HG03103 (cell line): Measurements from ENCODE around the gene CARS1.

Experiments
- ATAC-seq: cut with Tn5 transposase; IDR thresholded peaks from one replicate; pipeline ENCODE4 v1.9.1; 2021; ENCODE audit warnings: low read depth; ENCODE audit not compliant: unreplicated experiment

The CARS1 gene

DNA sequence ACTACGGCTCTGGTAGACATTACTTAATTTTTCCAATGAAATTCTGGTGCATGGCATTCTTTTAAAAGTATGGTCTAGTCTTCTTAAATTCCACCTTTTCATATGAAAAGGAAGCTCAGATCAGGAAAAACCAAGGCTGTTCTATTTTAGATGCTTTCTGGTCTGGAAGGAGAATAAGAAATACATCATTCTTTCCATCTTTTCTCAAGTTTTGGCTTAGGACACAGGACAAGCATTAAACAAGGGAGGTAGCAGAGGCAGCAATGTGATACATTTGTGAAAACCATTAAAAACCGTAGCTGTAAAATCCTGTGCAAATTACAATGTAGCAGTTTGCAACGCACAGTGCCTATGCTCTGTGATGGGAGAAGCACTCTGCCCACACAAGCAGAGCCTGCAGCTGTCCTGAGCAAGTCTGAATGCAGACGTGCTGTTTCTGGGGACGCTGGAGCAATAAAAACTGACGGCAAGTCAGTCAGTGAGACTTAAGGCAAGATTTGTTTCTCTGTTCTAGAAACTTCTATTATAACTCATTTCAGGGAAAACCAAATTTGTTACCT, 88.8 kb downstream of the CARS1 start:
- ATAC-seq = no peak

DNA sequence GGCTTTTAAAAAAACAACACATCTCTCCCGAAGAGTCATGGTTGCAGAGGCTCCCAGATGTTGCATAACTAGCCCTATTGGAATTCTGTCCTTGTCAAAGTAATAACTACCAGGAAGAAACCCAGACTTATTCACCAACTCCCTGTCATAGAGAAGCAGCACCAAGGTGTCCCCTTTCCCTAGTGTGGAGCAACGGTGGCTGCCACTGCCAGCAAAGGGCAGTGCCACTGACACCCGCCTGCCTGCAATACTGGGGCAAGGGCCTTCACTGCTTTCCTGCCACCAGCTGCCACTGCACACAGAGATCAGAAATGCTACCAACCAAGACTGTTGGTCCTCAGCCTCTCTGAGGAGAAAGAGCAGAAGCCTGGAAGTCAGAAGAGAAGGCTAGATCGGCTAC, 92.4 kb downstream of the CARS1 start:
- no peak for ATAC-seq

DNA sequence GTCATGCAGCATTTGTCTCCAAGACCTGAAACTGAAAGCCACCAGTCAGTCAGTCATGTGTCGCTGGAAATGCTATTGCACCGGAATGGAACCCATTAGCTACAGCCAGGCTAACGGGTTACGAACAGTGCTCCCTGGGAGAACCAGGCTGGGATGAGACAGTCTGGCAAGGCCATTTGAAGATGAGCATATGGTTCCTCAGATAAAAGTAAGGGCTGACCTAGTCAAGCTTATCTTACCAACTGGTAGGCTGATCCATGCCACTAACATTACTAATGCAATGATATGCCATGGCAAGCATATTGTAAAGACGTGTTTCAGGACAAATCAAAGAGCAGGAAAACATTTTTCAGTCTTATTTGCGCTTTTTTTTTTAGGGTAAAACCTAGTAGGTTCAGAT, 93.5 kb downstream of the CARS1 start:
- no peak for ATAC-seq

DNA sequence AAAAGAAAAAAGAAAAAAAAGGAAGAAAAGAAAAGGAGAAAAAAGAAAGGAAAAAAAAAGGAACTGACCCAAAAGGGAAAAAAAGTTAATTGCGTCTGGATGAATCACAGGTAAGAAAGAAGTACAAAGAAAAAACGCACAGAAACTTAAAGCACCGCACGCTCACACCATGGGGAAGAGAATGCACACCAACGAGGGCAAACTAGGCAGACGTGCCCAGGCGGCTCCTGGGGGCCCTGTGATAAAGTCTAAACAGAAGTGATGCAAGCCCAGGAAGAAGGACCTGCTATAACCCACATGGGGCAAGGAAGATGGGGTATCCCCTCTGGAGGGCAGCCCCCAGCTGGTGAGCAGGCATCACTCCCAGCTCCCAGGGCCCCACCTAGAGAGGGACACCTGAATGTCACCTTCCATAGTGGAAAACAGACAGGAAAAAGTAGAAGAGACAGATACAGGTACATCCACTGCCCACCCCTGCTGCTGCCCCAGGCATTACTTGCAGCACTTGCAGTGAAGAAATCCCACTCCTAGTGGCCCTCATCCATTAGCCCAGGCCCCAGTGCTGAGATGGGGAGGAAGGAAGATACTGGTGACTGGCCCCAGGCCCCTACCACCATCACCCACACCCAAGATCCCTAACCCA, 94.0 kb downstream of the CARS1 start:
- no peak for ATAC-seq

DNA sequence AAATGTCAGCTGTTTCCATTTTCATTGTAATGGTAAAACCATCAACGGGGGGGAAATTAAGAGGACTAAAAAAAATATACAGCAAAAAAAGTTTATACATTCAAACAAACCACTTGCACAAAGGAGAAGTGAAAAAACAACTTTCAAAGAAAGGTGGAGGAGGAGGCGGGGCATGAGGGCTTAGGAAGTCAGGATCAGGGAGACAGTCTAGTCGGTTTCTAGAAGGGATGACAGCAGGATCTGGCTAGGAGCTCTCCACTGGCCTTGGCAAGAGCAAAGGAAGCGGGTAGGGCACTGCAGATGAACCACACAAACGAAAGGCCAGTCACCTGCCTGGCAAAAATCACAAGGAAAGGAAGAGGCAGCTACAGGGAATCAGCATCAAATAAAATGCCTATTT, 96.1 kb downstream of the CARS1 start:
- ATAC-seq = no peak

GRCh38 chr11:2960139-2960538, 97.1 kb downstream of the CARS1 start:
- ATAC-seq = no peak

GRCh38 chr11:2958251-2958650, 99.0 kb downstream of the CARS1 start:
- ATAC-seq = no peak

DNA sequence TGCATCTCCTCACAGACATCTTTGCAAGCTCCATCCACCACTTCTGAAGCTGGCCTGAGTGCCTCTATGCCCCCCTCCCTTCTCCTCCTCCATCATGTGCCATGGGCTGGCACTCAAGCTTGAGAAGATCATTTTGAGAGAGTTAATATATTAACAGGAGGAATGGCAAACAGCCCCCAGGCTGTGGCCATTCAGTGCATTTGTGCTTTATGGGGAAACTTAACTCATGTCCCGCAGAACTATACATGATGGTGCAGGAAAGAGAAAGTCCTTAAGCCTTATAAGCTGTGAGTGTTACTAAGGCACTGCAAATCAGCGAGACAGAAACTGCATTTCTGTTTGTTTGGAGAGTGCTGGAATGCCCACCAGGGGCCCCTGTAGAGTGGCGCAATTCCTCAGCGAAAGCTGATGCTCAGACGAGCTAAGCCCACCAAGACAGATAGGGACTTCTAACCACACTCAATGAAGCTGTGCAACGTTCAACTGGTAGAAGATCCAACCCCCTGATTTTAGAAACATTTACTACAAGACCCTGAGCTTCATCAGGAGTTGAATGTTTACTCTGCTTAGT, 101.2 kb downstream of the CARS1 start:
- ATAC-seq = no peak

DNA sequence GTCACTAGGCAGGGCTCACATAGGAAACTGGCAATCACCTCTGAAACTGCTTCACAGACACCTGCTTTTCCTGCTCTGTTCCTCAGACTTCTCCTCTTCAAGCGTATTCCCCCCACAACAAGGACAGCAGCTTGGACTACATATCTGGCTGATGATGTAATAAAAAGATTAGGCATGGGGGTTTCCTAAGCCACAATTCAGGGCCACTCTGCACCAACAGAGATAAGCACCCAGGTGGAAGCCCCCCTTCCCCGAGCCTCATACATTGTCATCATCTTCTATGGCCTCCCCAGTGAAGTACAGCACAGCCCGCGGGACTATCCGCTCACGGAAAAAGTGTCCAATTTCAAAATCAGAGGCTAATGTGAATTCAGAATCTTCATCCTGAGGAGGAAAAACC, 103.0 kb downstream of the CARS1 start:
- no peak for ATAC-seq

DNA sequence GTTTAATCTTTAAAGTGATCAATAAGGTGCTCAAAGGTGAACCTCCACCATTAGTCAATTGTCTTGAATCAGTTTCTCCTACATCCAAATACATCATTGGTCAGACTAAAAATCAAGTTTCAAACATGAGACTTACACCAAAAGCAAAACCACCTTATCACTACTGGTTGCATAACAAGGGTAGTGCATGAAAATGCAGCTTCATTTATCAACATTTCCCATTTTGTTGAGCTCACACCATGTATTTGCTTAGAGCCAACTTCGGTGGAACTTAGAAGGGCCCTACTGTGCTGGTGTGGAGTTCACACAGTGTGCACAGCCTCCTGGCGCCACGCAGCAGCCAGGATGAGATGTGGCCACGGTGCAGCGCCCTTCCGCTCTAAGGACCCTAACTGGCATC, 104.9 kb downstream of the CARS1 start:
- no peak for ATAC-seq

DNA sequence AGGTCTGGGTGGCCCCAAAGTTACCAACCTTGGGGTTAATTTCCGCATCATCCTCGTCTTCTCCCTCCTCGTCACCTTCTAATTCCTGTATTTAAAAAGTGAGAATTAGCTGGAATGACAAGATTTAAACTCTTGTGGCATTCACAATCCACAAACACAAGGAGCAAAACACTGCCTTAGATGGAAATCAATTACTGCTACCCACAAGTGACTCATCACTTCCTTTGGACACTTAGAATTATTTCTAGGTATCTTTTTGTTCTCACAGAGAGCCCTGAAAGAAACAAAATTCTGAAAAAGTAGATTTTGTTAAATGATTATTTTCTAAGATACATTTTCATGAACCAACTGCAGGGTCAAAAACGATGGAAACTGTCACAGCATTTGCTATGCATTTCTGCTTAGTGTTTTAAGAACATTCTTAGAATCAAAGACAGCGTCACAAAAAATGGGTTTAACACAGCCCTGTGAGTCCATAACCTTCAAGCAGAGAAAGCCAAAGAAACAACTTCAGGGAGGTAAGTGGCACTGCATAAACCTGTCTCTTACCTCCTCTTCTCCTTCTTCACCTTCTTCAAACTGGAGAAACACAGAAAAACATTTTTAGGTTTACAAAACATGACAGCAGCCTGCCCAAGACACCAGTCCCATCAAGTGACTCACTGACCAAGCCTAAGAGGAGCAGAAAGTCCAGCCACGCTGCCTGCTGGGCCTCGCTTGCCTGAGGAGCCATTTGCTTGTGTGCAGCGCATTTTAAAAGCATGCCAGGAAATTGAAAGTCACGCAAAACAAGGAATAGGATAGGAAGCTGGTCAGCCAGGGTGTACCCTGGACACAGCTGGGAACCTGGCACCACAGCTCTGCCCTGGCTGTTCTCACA, 105.8 kb downstream of the CARS1 start:
- no peak for ATAC-seq
